GM23338 (cell line): ENCODE results near the gene CDAN1. TPM values are rescaled to one million over a fixed set of nuclear protein-coding genes. Genes with fewer than 3 reads are reported as not detected.

Source experiments
- ATAC-seq: fragments of 200-7000 bp; cut with Tn5 transposase; 3 replicates; pipeline ENCODE4 v1.9.1; 2020
- DNase-seq: peaks from one replicate; pipeline ENCODE4 v3.0.0-alpha.2; 2015; ENCODE audit warnings: low spot score
- H2AFZ ChIP-seq: fragments of 200-600 bp; sonication (generic); 2 replicates; pipeline ENCODE4 v1.8.0; 2016; ENCODE audit warnings: antibody characterized with exemption, mild to moderate bottlenecking, moderate library complexity
- H3F3A ChIP-seq: fragments of 200-600 bp; sonication (generic); replicated peaks from 2 replicates; pipeline ENCODE4 v1.8.0; 2017; ENCODE audit warnings: antibody characterized with exemption, mixed run types, low read depth
- H3K27ac ChIP-seq: fragments of 200-600 bp; sonication (generic); 2 replicates; pipeline ENCODE4 v1.6.1; 2016; ENCODE audit warnings: low read depth
- H3K27me3 ChIP-seq: fragments of 200-600 bp; sonication (generic); 2 replicates; pipeline ENCODE4 v1.8.0; 2016; ENCODE audit warnings: mild to moderate bottlenecking, mixed run types, moderate library complexity; ENCODE audit not compliant: insufficient read depth
- H3K36me3 ChIP-seq: fragments of 200-600 bp; sonication (generic); 2 replicates; pipeline ENCODE4 v1.8.0; 2016; ENCODE audit warnings: mild to moderate bottlenecking; ENCODE audit not compliant: insufficient read depth
- H3K4me1 ChIP-seq: fragments of 200-600 bp; sonication (generic); 2 replicates; pipeline ENCODE4 v1.8.0; 2016; ENCODE audit warnings: mild to moderate bottlenecking, moderate library complexity; ENCODE audit not compliant: insufficient read depth
- H3K4me2 ChIP-seq: fragments of 200-600 bp; sonication (generic); 2 replicates; pipeline ENCODE4 v1.7.1; 2017; ENCODE audit warnings: mixed run types
- H3K4me3 ChIP-seq: fragments of 200-600 bp; sonication (generic); 2 replicates; pipeline ENCODE4 v1.6.1; 2016; ENCODE audit warnings: mixed run types
- H3K79me2 ChIP-seq: fragments of 200-600 bp; sonication (generic); replicated peaks from 2 replicates; pipeline ENCODE4 v1.8.0; 2017; ENCODE audit warnings: mild to moderate bottlenecking; ENCODE audit not compliant: insufficient read depth
- H3K9me2 ChIP-seq: fragments of 200-600 bp; sonication (generic); 2 replicates; pipeline ENCODE4 v1.8.0; 2017; ENCODE audit not compliant: insufficient read depth
- H4K20me1 ChIP-seq: fragments of 200-600 bp; sonication (generic); replicated peaks from 2 replicates; pipeline ENCODE4 v1.8.0; 2017; ENCODE audit warnings: mild to moderate bottlenecking; ENCODE audit not compliant: insufficient read depth
- H3K27ac Mint-ChIP-seq: 2 replicates; pipeline ENCODE4 v1.8.0; 2020; ENCODE audit warnings: inconsistent platforms, mild to moderate bottlenecking, moderate library complexity, mixed read lengths
- H3K27me3 Mint-ChIP-seq: 3 replicates; pipeline ENCODE4 v1.8.0; 2022; ENCODE audit warnings: low read depth, mild to moderate bottlenecking, moderate library complexity, mixed read lengths, inconsistent platforms; ENCODE audit not compliant: insufficient read depth, poor library complexity
- H3K36me3 Mint-ChIP-seq: 3 replicates; pipeline ENCODE4 v1.8.0; 2021; ENCODE audit warnings: low read depth, mild to moderate bottlenecking, inconsistent platforms, moderate library complexity, mixed read lengths
- H3K4me1 Mint-ChIP-seq: 3 replicates; pipeline ENCODE4 v1.8.0; 2020; ENCODE audit warnings: mild to moderate bottlenecking, inconsistent platforms, mixed read lengths
- H3K4me3 Mint-ChIP-seq: 3 replicates; pipeline ENCODE4 v1.8.0; 2021; ENCODE audit warnings: moderate library complexity, mild to moderate bottlenecking, inconsistent platforms, mixed read lengths
- H3K9me3 Mint-ChIP-seq: 3 replicates; pipeline ENCODE4 v1.8.0; 2020; ENCODE audit warnings: moderate library complexity, mild to moderate bottlenecking, inconsistent platforms, mixed read lengths
- EZH2phosphoT487 ChIP-seq: fragments of 200-600 bp; sonication (generic); IDR thresholded peaks from one replicate; pipeline ENCODE4 v1.8.1; 2018; ENCODE audit warnings: antibody characterized with exemption; ENCODE audit not compliant: unreplicated experiment
- POLR2AphosphoS5 ChIP-seq: IDR thresholded peaks from 2 replicates; pipeline ENCODE4 v1.6.1; 2016; ENCODE audit warnings: antibody characterized with exemption, low read depth
- STAT1 ChIP-seq: IDR thresholded peaks from one replicate; pipeline ENCODE4 v1.6.1; 2016; ENCODE audit warnings: antibody characterized with exemption; ENCODE audit not compliant: unreplicated experiment
- ZNF114 ChIP-seq: fragments of 250-450 bp; sonication (Bioruptor Pico); IDR thresholded peaks from 2 replicates; pipeline ENCODE4 v1.5.0; 2020; ENCODE audit warnings: mild to moderate bottlenecking, moderate library complexity
- ZNF331 ChIP-seq: fragments of 250-450 bp; sonication (Bioruptor Pico); IDR thresholded peaks from 2 replicates; pipeline ENCODE4 v1.5.0; 2020; ENCODE audit warnings: low read depth, mild to moderate bottlenecking, moderate library complexity
- long read RNA-seq: library from polyadenylated mRNA; unstranded; transcript quantifications from one replicate; pipeline ENCODE4 v2.0.0, GENCODE V29; 2020; ENCODE audit not compliant: unreplicated experiment
- polyA plus RNA-seq: library from polyadenylated mRNA; unstranded; fragments of >200 nt; fragmentation: Nextera tagmentation; extraction: Ambion mirVana; gene quantifications from 2 replicates; pipeline ENCODE4 v1.2.1, GENCODE V29; 2016
- total RNA-seq: library from RNA; depleted of rRNA; stranded (reverse); fragments of >200 nt; shearing (Covaris generic); gene quantifications from 2 replicates; pipeline ENCODE4 v1.2.3, GENCODE V29; 2014; rRNA removed
- TF ChIP-seq, protein P1 (sequence below): IDR thresholded peaks from one replicate; pipeline ENCODE4 v1.6.1; 2018; ENCODE audit warnings: antibody characterized with exemption; ENCODE audit not compliant: unreplicated experiment
- TF ChIP-seq, protein P2 (sequence below): IDR thresholded peaks from 2 replicates; pipeline ENCODE4 v1.6.1; 2016; ENCODE audit warnings: antibody characterized with exemption

CDAN1 gene, protein sequence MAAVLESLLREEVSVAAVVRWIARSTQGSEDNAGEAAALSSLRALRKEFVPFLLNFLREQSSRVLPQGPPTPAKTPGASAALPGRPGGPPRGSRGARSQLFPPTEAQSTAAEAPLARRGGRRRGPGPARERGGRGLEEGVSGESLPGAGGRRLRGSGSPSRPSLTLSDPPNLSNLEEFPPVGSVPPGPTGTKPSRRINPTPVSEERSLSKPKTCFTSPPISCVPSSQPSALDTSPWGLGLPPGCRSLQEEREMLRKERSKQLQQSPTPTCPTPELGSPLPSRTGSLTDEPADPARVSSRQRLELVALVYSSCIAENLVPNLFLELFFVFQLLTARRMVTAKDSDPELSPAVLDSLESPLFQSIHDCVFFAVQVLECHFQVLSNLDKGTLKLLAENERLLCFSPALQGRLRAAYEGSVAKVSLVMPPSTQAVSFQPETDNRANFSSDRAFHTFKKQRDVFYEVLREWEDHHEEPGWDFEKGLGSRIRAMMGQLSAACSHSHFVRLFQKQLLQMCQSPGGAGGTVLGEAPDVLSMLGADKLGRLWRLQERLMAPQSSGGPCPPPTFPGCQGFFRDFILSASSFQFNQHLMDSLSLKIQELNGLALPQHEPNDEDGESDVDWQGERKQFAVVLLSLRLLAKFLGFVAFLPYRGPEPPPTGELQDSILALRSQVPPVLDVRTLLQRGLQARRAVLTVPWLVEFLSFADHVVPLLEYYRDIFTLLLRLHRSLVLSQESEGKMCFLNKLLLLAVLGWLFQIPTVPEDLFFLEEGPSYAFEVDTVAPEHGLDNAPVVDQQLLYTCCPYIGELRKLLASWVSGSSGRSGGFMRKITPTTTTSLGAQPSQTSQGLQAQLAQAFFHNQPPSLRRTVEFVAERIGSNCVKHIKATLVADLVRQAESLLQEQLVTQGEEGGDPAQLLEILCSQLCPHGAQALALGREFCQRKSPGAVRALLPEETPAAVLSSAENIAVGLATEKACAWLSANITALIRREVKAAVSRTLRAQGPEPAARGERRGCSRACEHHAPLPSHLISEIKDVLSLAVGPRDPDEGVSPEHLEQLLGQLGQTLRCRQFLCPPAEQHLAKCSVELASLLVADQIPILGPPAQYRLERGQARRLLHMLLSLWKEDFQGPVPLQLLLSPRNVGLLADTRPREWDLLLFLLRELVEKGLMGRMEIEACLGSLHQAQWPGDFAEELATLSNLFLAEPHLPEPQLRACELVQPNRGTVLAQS
- total RNA-seq (14.7 and 15.8 TPM in 2 replicates), polyA plus RNA-seq (6.0 and 6.6 TPM in 2 replicates)
- long read RNA-seq, partial matches to known transcripts = 0 of 1 reads
- long read RNA-seq, other reads (novel, unspliced or antisense) = 1 of 1 reads

DNA sequence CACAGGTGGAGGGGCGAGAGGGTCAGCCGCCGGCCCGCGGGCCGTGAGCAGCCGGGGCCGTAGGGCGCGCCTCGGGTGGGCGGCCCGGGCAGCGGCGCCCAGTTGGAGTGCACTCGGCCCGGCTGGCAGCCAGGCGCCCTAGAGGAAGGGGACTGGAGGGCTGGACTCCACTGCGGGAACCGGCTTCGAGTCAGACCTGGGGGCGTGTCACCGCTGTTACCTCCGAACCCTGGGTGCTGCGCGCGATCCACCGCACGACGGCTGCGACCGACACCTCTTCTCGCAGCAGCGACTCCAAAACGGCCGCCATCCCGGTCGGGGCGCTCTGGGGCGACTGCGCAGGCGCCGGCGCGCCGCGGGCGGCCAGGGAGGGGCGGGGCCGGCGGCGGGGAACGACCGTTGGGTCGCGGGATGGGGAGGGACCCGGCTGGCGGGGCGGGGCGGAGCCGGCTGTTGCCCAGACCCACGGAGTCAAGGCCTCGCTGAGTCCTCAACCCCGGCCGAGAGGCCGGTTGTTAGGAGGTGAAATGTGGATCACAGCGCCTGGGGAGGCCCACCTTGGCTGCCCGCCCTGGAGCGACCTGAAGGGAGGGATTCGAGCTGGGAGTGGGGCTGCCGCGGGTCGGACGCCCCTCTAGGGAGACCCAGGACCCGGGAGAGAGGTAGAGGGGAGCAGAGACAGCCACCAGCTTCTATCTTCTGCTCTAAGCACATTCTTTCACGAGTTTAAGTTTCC is at the start of gene CDAN1:
CDAN1 (minus strand) TSS at position 336 of the 736 bp plus-strand sequence; CDS start at position 310, 26 bp downstream.
- H3K36me3 ChIP-seq = peaks cover 11% of the 10 kb centered on the region; the same call in 1 of the 2 replicates
- DNase-seq = peak; percentile 88
- peak; percentile 89 for ATAC-seq
- peak within 1 kb of the TSS; percentile 99 for H2AFZ ChIP-seq
- peak within 1 kb of the TSS; percentile 86 for H3K27ac ChIP-seq
- peaks cover 31% of the 10 kb centered on the region for H3K36me3 Mint-ChIP-seq
- peaks cover 6% of the 10 kb centered on the region; the same call in 1 of the 2 replicates for H3K4me1 ChIP-seq
- H3K27me3 ChIP-seq = no peaks in the 10 kb centered on the region
- no peak for TF ChIP-seq STAT1
- no peak for TF ChIP-seq ZNF331
- peak; percentile 84 for TF ChIP-seq POLR2AphosphoS5
- TF ChIP-seq, protein P1, sequence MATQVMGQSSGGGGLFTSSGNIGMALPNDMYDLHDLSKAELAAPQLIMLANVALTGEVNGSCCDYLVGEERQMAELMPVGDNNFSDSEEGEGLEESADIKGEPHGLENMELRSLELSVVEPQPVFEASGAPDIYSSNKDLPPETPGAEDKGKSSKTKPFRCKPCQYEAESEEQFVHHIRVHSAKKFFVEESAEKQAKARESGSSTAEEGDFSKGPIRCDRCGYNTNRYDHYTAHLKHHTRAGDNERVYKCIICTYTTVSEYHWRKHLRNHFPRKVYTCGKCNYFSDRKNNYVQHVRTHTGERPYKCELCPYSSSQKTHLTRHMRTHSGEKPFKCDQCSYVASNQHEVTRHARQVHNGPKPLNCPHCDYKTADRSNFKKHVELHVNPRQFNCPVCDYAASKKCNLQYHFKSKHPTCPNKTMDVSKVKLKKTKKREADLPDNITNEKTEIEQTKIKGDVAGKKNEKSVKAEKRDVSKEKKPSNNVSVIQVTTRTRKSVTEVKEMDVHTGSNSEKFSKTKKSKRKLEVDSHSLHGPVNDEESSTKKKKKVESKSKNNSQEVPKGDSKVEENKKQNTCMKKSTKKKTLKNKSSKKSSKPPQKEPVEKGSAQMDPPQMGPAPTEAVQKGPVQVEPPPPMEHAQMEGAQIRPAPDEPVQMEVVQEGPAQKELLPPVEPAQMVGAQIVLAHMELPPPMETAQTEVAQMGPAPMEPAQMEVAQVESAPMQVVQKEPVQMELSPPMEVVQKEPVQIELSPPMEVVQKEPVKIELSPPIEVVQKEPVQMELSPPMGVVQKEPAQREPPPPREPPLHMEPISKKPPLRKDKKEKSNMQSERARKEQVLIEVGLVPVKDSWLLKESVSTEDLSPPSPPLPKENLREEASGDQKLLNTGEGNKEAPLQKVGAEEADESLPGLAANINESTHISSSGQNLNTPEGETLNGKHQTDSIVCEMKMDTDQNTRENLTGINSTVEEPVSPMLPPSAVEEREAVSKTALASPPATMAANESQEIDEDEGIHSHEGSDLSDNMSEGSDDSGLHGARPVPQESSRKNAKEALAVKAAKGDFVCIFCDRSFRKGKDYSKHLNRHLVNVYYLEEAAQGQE = no peak
- no peaks in the 10 kb centered on the region for H3K9me2 ChIP-seq
- no peak within 1 kb of the TSS; the same call in 1 of the 2 replicates for H3K27ac Mint-ChIP-seq
- no peaks in the 10 kb centered on the region; the same call in 1 of the 2 replicates for H4K20me1 ChIP-seq
- H3K9me3 Mint-ChIP-seq = no peaks in the 10 kb centered on the region
- H3K4me2 ChIP-seq = peak within 1 kb of the TSS; percentile 93
- peaks cover 9% of the 10 kb centered on the region for H3K27me3 Mint-ChIP-seq
- H3K4me3 Mint-ChIP-seq = peak within 1 kb of the TSS; percentile 83
- H3K79me2 ChIP-seq = 0 out of 2 replicates have a peak, but pooled peaks cover 3% of the 10 kb centered on the region
- peak within 1 kb of the TSS; percentile 91 for H3K4me3 ChIP-seq
- no peaks in the 10 kb centered on the region for H3F3A ChIP-seq
- H3K4me1 Mint-ChIP-seq = peaks cover 9% of the 10 kb centered on the region; the same call in 2 of the 3 replicates

DNA sequence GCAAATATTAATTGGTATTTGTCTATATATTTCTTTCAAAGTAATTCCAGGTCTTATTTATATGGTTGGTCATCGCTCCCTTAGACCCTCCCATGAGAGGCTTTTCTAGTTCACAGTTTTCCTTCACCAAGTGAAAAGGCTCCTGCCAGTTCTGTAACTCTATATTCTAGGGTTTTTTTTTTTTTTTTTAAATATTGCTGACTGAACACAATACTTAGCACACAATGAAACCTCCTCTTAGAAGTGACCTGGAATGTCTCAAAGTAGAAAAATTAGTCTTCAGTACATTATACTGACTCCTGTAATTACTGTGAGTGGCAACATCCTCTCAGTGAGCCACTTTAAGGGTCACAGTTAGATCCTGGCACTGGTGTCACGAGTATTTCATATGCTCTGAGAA is 48.6 kb upstream of the CDAN1 start:
- Mint-ChIP-seq H3K36me3 (no peaks in the 10 kb centered on the region; the same call in 2 of the 3 replicates), H3K4me1 (peaks cover 5% of the 10 kb centered on the region; the same call in 2 of the 3 replicates), H3K4me3 (no peak overlapping the region), H3K27ac (no peak overlapping the region), H3K27me3 (no peaks in the 10 kb centered on the region), H3K9me3 (no peaks in the 10 kb centered on the region)
- H3K79me2 ChIP-seq = no peaks in the 10 kb centered on the region
- H3K4me1 ChIP-seq = no peaks in the 10 kb centered on the region
- no peak for ATAC-seq
- H3K27ac ChIP-seq = no peak overlapping the region
- H3K9me2 ChIP-seq = no peaks in the 10 kb centered on the region
- H3K4me3 ChIP-seq = no peak overlapping the region
- no peaks in the 10 kb centered on the region for H3K36me3 ChIP-seq
- no peak for DNase-seq
- TF ChIP-seq, protein P1 = no peak
- TF ChIP-seq, protein P2, sequence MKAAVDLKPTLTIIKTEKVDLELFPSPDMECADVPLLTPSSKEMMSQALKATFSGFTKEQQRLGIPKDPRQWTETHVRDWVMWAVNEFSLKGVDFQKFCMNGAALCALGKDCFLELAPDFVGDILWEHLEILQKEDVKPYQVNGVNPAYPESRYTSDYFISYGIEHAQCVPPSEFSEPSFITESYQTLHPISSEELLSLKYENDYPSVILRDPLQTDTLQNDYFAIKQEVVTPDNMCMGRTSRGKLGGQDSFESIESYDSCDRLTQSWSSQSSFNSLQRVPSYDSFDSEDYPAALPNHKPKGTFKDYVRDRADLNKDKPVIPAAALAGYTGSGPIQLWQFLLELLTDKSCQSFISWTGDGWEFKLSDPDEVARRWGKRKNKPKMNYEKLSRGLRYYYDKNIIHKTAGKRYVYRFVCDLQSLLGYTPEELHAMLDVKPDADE = no peak
- TF ChIP-seq ZNF114 = no peak
- no peak for TF ChIP-seq EZH2phosphoT487
- H2AFZ ChIP-seq = no peak overlapping the region
- no peaks in the 10 kb centered on the region for H3K27me3 ChIP-seq
- no peaks in the 10 kb centered on the region for H3F3A ChIP-seq
- H4K20me1 ChIP-seq = no peaks in the 10 kb centered on the region; the same call in 1 of the 2 replicates
- H3K4me2 ChIP-seq = no peak overlapping the region
